Measurements from ENCODE around the gene ADAMTSL3. TPM values are rescaled to one million over a fixed set of nuclear protein-coding genes. Genes with fewer than 3 reads are reported as not detected.
A peak's percentile ranks its signal among the peaks of the same experiment; 100 is the strongest.

ADAMTSL3 gene
- total RNA-seq, 1 experiment from 2014 or later, result 1.8 TPM

DNA sequence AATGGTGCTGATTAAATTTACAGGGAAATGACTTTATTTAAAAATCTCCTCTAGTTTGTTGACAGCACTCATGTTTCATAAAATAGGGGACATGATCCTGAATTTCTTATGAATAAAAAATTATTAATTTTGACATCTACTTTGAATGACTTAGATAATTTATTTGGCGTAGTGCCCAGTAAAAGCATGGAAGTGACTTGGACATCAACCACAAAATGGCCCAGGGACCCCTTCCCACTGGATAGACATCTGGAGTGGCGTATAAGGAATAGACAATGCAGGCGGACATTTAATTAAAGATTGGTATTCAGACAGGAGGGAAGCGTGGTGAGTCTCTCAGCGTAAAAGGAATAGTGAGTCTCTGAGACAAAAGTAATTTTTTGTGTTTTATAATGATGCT is 79.8 kb downstream of the ADAMTSL3 start (continued):
- TF ChIP-seq, protein P1, sequence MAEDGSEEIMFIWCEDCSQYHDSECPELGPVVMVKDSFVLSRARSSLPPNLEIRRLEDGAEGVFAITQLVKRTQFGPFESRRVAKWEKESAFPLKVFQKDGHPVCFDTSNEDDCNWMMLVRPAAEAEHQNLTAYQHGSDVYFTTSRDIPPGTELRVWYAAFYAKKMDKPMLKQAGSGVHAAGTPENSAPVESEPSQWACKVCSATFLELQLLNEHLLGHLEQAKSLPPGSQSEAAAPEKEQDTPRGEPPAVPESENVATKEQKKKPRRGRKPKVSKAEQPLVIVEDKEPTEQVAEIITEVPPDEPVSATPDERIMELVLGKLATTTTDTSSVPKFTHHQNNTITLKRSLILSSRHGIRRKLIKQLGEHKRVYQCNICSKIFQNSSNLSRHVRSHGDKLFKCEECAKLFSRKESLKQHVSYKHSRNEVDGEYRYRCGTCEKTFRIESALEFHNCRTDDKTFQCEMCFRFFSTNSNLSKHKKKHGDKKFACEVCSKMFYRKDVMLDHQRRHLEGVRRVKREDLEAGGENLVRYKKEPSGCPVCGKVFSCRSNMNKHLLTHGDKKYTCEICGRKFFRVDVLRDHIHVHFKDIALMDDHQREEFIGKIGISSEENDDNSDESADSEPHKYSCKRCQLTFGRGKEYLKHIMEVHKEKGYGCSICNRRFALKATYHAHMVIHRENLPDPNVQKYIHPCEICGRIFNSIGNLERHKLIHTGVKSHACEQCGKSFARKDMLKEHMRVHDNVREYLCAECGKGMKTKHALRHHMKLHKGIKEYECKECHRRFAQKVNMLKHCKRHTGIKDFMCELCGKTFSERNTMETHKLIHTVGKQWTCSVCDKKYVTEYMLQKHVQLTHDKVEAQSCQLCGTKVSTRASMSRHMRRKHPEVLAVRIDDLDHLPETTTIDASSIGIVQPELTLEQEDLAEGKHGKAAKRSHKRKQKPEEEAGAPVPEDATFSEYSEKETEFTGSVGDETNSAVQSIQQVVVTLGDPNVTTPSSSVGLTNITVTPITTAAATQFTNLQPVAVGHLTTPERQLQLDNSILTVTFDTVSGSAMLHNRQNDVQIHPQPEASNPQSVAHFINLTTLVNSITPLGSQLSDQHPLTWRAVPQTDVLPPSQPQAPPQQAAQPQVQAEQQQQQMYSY (CRISPR knock-in tag; IDR thresholded peaks at IDR 0.05), result no peak
- TF ChIP-seq TEAD1 (CRISPR knock-in tag; IDR thresholded peaks at IDR 0.05), result no peak
- TF ChIP-seq ZNF317 (CRISPR knock-in tag; IDR thresholded peaks at IDR 0.05; ENCODE audit: borderline replicate concordance, low read depth), result no peak
- TF ChIP-seq ZNF263 (CRISPR knock-in tag; IDR thresholded peaks at IDR 0.05; ENCODE audit: low read depth), result no peak

GRCh38 chr15:83734487-83734886 is 80.6 kb downstream of the ADAMTSL3 start:
- CTCF ChIA-PET, result interaction anchor here (1.0 to 1.9 kb wide), 5 partner anchors 13 to 319 kb away, joined by 3 to 7 read pairs (median 4); no protein-coding TSS in a partner anchor
- DNase-seq (ENCODE audit: low spot score) (peak; percentile 25), ATAC-seq (peak; percentile 84)
- Mint-ChIP-seq H3K9me3 (no peaks in the 10 kb centered on the region), H3K4me1 (peaks cover 9% of the 10 kb centered on the region), H3K4me3 (no peak overlapping the region), H3K27me3 (ENCODE audit: low read depth) (no peaks in the 10 kb centered on the region), H3K36me3 (no peaks in the 10 kb centered on the region), H3K27ac (no peak overlapping the region)
- no peak for TF ChIP-seq FOXK1 (CRISPR knock-in tag; IDR thresholded peaks at IDR 0.05)
- no peak for TF ChIP-seq ZNF671 (CRISPR knock-in tag; IDR thresholded peaks at IDR 0.05)
- TF ChIP-seq ESRRA (CRISPR knock-in tag; IDR thresholded peaks at IDR 0.05; ENCODE audit: borderline replicate concordance), result no peak
- TF ChIP-seq MYBL2 (CRISPR knock-in tag; IDR thresholded peaks at IDR 0.05), result no peak
- TF ChIP-seq TEAD1 (CRISPR knock-in tag; IDR thresholded peaks at IDR 0.05), result no peak
- TF ChIP-seq, protein P2, sequence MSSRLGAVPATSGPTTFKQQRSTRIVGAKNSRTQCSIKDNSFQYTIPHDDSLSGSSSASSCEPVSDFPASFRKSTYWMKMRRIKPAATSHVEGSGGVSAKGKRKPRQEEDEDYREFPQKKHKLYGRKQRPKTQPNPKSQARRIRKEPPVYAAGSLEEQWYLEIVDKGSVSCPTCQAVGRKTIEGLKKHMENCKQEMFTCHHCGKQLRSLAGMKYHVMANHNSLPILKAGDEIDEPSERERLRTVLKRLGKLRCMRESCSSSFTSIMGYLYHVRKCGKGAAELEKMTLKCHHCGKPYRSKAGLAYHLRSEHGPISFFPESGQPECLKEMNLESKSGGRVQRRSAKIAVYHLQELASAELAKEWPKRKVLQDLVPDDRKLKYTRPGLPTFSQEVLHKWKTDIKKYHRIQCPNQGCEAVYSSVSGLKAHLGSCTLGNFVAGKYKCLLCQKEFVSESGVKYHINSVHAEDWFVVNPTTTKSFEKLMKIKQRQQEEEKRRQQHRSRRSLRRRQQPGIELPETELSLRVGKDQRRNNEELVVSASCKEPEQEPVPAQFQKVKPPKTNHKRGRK (CRISPR knock-in tag; IDR thresholded peaks at IDR 0.05; ENCODE audit: borderline replicate concordance), result no peak
- POLR2A ChIA-PET, result no interaction called here

DNA sequence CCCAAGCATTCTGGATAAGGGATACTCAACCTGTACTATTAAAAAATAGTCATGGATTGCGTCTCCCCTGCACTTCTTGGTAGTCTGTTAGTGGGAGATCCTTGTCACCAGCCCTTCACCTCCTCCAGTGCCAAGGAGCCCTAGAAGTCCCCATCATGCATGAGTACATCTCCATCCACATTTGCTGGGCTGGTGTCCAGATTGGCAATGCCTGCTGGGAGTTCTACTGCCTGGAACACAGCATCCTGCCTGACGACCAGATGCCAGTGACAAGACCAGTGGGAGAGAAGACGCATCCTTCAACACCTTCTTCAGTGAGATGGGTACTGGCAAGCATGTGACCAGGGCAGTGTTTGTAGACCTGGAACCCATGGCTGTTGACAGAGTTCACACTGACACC is 85.7 kb downstream of the ADAMTSL3 start:
- POLR2A ChIA-PET, result no interaction called here
- Mint-ChIP-seq H3K27me3 (ENCODE audit: low read depth) (no peaks in the 10 kb centered on the region), H3K4me3 (no peak overlapping the region), H3K9me3 (peaks cover 2% of the 10 kb centered on the region; the same call in 1 of the 2 replicates), H3K36me3 (no peaks in the 10 kb centered on the region), H3K27ac (no peak overlapping the region), H3K4me1 (peaks cover 6% of the 10 kb centered on the region)
- CTCF ChIA-PET, result no interaction called here
- ATAC-seq (no peak), DNase-seq (ENCODE audit: low spot score) (no peak)
- TF ChIP-seq GABPB1 (CRISPR knock-in tag; IDR thresholded peaks at IDR 0.05) (no peak), FOXJ3 (CRISPR knock-in tag; IDR thresholded peaks at IDR 0.05; ENCODE audit: borderline replicate concordance) (no peak), E2F5 (CRISPR knock-in tag; IDR thresholded peaks at IDR 0.05) (no peak), TP53 (CRISPR knock-in tag; IDR thresholded peaks at IDR 0.05) (no peak), ZNF232 (CRISPR knock-in tag; IDR thresholded peaks at IDR 0.05) (no peak), USF1 (CRISPR knock-in tag; IDR thresholded peaks at IDR 0.05) (no peak), MYBL2 (CRISPR knock-in tag; IDR thresholded peaks at IDR 0.05) (no peak), SP1 (CRISPR knock-in tag; conservative IDR thresholded peaks at IDR 0.05) (no peak), JUN (CRISPR knock-in tag; IDR thresholded peaks at IDR 0.05) (no peak), NFYB (CRISPR knock-in tag; conservative IDR thresholded peaks at IDR 0.05; ENCODE audit: low read depth) (no peak), ZBTB21 (CRISPR knock-in tag; IDR thresholded peaks at IDR 0.05; ENCODE audit: borderline replicate concordance) (no peak), HMGA2 (CRISPR knock-in tag; IDR thresholded peaks at IDR 0.05) (no peak), ETV6 (CRISPR knock-in tag; IDR thresholded peaks at IDR 0.05) (no peak), USF2 (CRISPR knock-in tag; IDR thresholded peaks at IDR 0.05) (no peak), ELF4 (CRISPR knock-in tag; IDR thresholded peaks at IDR 0.05; ENCODE audit: low read depth) (no peak), SMAD4 (CRISPR knock-in tag; IDR thresholded peaks at IDR 0.05) (no peak), MLX (CRISPR knock-in tag; IDR thresholded peaks at IDR 0.05) (no peak), ESRRA (CRISPR knock-in tag; IDR thresholded peaks at IDR 0.05; ENCODE audit: borderline replicate concordance) (no peak), GTF2I (CRISPR knock-in tag; conservative IDR thresholded peaks at IDR 0.05) (no peak)
